HCT116 (cell line): Measurements from ENCODE around the gene SMARCA2. TPM values are rescaled to one million over a fixed set of nuclear protein-coding genes. Genes with fewer than 3 reads are reported as not detected.

Source experiments
- ATAC-seq: fragments of 200-7000 bp; cut with Tn5 transposase; 2 replicates; pipeline ENCODE4 v1.9.1; 2020; ENCODE audit warnings: mild to moderate bottlenecking, moderate library complexity
- BruUV-seq: library from RNA; stranded (reverse); fragments of 400-500 nt; replicated peaks from 2 replicates; lab custom pipeline; 2021; lab: Mats Ljungman, UMichigan
- CTCF ChIA-PET: fragments of 300-600 bp; sonication (Branson Sonifier 250); formaldehyde crosslinking; loops from one replicate; lab custom pipeline; 2021; ENCODE audit warnings: antibody characterized with exemption; lab: Charles Lee
- POLR2A ChIA-PET: fragments of 300-600, 350-600 bp; sonication (Branson Sonifier 250); formaldehyde crosslinking; loops from one replicate; lab custom pipeline; 2021; ENCODE audit warnings: antibody characterized with exemption; lab: Charles Lee
- RAD21 ChIA-PET, 2 experiments: fragments of 300-600 bp; sonication (Branson Sonifier 250); formaldehyde crosslinking; loops; one replicate each; lab custom pipeline; 2023; ENCODE audit warnings: low total read pairs in 2 of 2; ENCODE audit not compliant: uncharacterized antibody in 2 of 2, unreplicated experiment in 2 of 2, low non-redundant PET in 1 of 2; lab: Charles Lee
- DNase-seq: peaks from one replicate; pipeline ENCODE4 v3.0.0-alpha.2; 2010; ENCODE audit warnings: low read depth, low spot score
- H2AFZ ChIP-seq: fragments of 200-600 bp; shearing (Covaris generic), sonication (generic); 2 replicates; pipeline ENCODE4 v1.6.1; 2017; ENCODE audit warnings: low read depth, mixed run types, mixed read lengths, antibody characterized with exemption, low read length; ENCODE audit not compliant: poor library complexity, severe bottlenecking
- H3K27ac ChIP-seq: 2 replicates; pipeline ENCODE4 v1.5.1; 2012; ENCODE audit warnings: low read depth, low read length
- H3K27me3 ChIP-seq: fragments of 200-600 bp; sonication (generic); 2 replicates; pipeline ENCODE4 v1.6.1; 2016; ENCODE audit warnings: mixed run types, low read length, mixed read lengths; ENCODE audit not compliant: insufficient read depth
- H3K36me3 ChIP-seq, 2 experiments: fragments of 200-500 bp in 1 of 2; fragments of 200-600 bp in 1 of 2; sonication (Bioruptor generic) in 1 of 2; sonication (generic) in 1 of 2; 2 replicates each; pipeline versions ENCODE4 v1.5.1 to v1.6.1; 2014 to 2016; ENCODE audit warnings: low read length in 2 of 2, inconsistent platforms in 1 of 2, mixed read lengths in 1 of 2, mixed run types in 1 of 2; ENCODE audit not compliant: insufficient read depth in 2 of 2, control insufficient read depth in 1 of 2
- H3K4me1 ChIP-seq, 2 experiments: fragments of 200-600 bp in 1 of 2; sonication (generic) in 1 of 2; 2 replicates each; pipeline versions ENCODE4 v1.5.1 to v1.6.1; 2012 to 2017; ENCODE audit warnings: low read length in 2 of 2, inconsistent platforms in 1 of 2, mild to moderate bottlenecking in 1 of 2, mixed read lengths in 1 of 2, mixed run types in 1 of 2, moderate library complexity in 1 of 2; ENCODE audit not compliant: insufficient read depth in 2 of 2, control insufficient read depth in 1 of 2
- H3K4me2 ChIP-seq: fragments of 200-600 bp; sonication (generic); 2 replicates; pipeline ENCODE4 v1.6.1; 2017; ENCODE audit warnings: mixed run types, low read length, mixed read lengths
- H3K4me3 ChIP-seq, 2 experiments: fragments of 200-600 bp in 1 of 2; sonication (generic) in 1 of 2; replicated peaks in 1 of 2; 2 replicates each; pipeline ENCODE4 v1.5.1; 2011 to 2016; ENCODE audit warnings: low read length in 2 of 2, control low read depth in 1 of 2, low read depth in 1 of 2, mild to moderate bottlenecking in 1 of 2, mixed read lengths in 1 of 2, mixed run types in 1 of 2
- H3K79me2 ChIP-seq: fragments of 200-600 bp; sonication (generic); 2 replicates; pipeline ENCODE4 v1.6.1; 2017; ENCODE audit warnings: mild to moderate bottlenecking, mixed run types, low read length, moderate library complexity, mixed read lengths; ENCODE audit not compliant: insufficient read depth
- H3K9ac ChIP-seq: fragments of 200-600 bp; sonication (generic); 2 replicates; pipeline ENCODE4 v1.6.1; 2016; ENCODE audit warnings: low read length, mixed read lengths
- H3K9me2 ChIP-seq: fragments of 200-600 bp; sonication (generic), shearing (Covaris generic); 2 replicates; pipeline ENCODE4 v1.6.1; 2017; ENCODE audit warnings: mixed run types, mild to moderate bottlenecking, moderate library complexity; ENCODE audit not compliant: insufficient read depth
- H3K9me3 ChIP-seq, 2 experiments: fragments of 200-500 bp in 1 of 2; fragments of 200-600 bp in 1 of 2; sonication (Bioruptor generic) in 1 of 2; sonication (generic) in 1 of 2; 2 replicates each; pipeline ENCODE4 v1.6.1; 2014 to 2017; ENCODE audit warnings: low read length in 2 of 2, mixed read lengths in 2 of 2, inconsistent platforms in 1 of 2, low read depth in 1 of 2, mild to moderate bottlenecking in 1 of 2, mixed run types in 1 of 2, moderate library complexity in 1 of 2; ENCODE audit not compliant: control insufficient read depth in 1 of 2, insufficient read depth in 1 of 2
- H4K20me1 ChIP-seq: fragments of 200-600 bp; sonication (generic), shearing (Covaris generic); 2 replicates; pipeline ENCODE4 v1.6.1; 2017; ENCODE audit warnings: mixed run types, mild to moderate bottlenecking, moderate library complexity; ENCODE audit not compliant: insufficient read depth
- EGR1 ChIP-seq: IDR thresholded peaks from 2 replicates; pipeline ENCODE4 v1.6.1; 2012; ENCODE audit warnings: low read depth
- ELF1 ChIP-seq: IDR thresholded peaks from 2 replicates; pipeline ENCODE4 v1.6.1; 2012; ENCODE audit warnings: low read depth, borderline replicate concordance
- POLR2A ChIP-seq: IDR thresholded peaks from 2 replicates; pipeline ENCODE4 v1.7.0; 2011; ENCODE audit warnings: borderline replicate concordance; ENCODE audit not compliant: insufficient read depth, insufficient read length; ENCODE audit errors: extremely low read depth
- POLR2AphosphoS5 ChIP-seq: IDR thresholded peaks from 2 replicates; pipeline ENCODE4 v1.6.1; 2011; ENCODE audit warnings: mild to moderate bottlenecking, low read depth, low read length, moderate library complexity
- RAD21 ChIP-seq: IDR thresholded peaks from 2 replicates; pipeline ENCODE4 v1.6.1; 2012; ENCODE audit warnings: low read depth, mild to moderate bottlenecking
- YY1 ChIP-seq: IDR thresholded peaks from 2 replicates; pipeline ENCODE4 v1.6.1; 2011; ENCODE audit warnings: low read length, low read depth, moderate library complexity, mild to moderate bottlenecking; ENCODE audit not compliant: insufficient replicate concordance; ENCODE audit errors: extremely low read depth
- ZNF274 ChIP-seq: fragments of 200-500 bp; sonication (Bioruptor generic); IDR thresholded peaks from 2 replicates; pipeline ENCODE4 v1.6.1; 2014; ENCODE audit warnings: mild to moderate bottlenecking, low read depth, low read length, inconsistent platforms
- intact Hi-C: fragments of 100-400 bp; cut with micrococcal nuclease; formaldehyde crosslinking; loops from 2 replicates; pipeline ENCODE4 v1.10.0; 2022
- total RNA-seq: library from RNA; stranded (reverse); gene quantifications from one replicate; pipeline ENCODE4 v1.2.1, GENCODE V29; 2021; ENCODE audit not compliant: unreplicated experiment
- TF ChIP-seq, protein P1 (sequence below), 3 experiments: fragments of 200-600 bp in 1 of 3; sonication (generic) in 1 of 3; IDR thresholded peaks in 2 of 3; conservative IDR thresholded peaks in 1 of 3; 2 replicates each; pipeline ENCODE4 v1.5.1; 2012 to 2017; ENCODE audit warnings: low read depth in 2 of 3, low read length in 2 of 3, antibody characterized with exemption in 1 of 3, borderline replicate concordance in 1 of 3, control low read depth in 1 of 3, mild to moderate bottlenecking in 1 of 3, mixed read lengths in 1 of 3, mixed run types in 1 of 3, moderate library complexity in 1 of 3; ENCODE audit not compliant: insufficient read depth in 1 of 3
- TF ChIP-seq, protein P2 (sequence below): IDR thresholded peaks from 2 replicates; pipeline ENCODE4 v1.6.1; 2012
- TF ChIP-seq, protein P3 (sequence below): IDR thresholded peaks from 2 replicates; pipeline ENCODE4 v1.6.1; 2012; ENCODE audit warnings: low read depth

The SMARCA2 gene
- total RNA-seq, 1 experiment from 2014 or later = 14.7 TPM

DNA sequence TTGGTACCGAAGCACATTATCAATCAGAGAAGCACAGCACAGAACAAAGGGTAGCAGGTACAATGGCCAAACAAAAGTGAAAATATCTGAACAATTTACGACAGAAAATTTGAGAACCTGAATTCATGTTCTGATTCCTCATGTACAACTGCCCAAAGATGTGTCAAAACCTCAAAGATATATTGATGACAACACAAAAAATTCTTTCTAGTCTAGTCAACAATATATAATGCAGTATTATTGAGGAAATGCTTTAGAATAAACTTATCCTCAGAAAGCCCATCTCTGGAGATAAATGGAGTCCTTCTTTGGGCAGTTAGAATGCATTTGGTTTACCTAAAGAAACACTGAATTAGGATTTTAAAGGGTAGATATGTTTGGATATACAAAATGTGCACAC, 6.8 kb upstream of the SMARCA2 start:
- DNase-seq = no peak
- ATAC-seq = no peak
- ChIA-PET RAD21 (no interaction called here), CTCF (no interaction called here), POLR2A (no interaction called here)
- Histone ChIP-seq H4K20me1 (no peaks in the 10 kb centered on the region), H3K79me2 (no peaks in the 10 kb centered on the region), H3K9me3 (no peaks in the 10 kb centered on the region), H3K27me3 (peaks cover 48% of the 10 kb centered on the region), H3K9ac (no peak overlapping the region), H2AFZ (no peak overlapping the region), H3K27ac (no peak overlapping the region), H3K9me2 (no peaks in the 10 kb centered on the region), H3K4me3 (no peak overlapping the region), H3K4me2 (no peak overlapping the region), H3K4me1 (no peaks in the 10 kb centered on the region), H3K36me3 (no peaks in the 10 kb centered on the region)
- no peak for TF ChIP-seq EGR1
- no peak for TF ChIP-seq POLR2AphosphoS5
- no peak for TF ChIP-seq RAD21
- TF ChIP-seq, protein P1, sequence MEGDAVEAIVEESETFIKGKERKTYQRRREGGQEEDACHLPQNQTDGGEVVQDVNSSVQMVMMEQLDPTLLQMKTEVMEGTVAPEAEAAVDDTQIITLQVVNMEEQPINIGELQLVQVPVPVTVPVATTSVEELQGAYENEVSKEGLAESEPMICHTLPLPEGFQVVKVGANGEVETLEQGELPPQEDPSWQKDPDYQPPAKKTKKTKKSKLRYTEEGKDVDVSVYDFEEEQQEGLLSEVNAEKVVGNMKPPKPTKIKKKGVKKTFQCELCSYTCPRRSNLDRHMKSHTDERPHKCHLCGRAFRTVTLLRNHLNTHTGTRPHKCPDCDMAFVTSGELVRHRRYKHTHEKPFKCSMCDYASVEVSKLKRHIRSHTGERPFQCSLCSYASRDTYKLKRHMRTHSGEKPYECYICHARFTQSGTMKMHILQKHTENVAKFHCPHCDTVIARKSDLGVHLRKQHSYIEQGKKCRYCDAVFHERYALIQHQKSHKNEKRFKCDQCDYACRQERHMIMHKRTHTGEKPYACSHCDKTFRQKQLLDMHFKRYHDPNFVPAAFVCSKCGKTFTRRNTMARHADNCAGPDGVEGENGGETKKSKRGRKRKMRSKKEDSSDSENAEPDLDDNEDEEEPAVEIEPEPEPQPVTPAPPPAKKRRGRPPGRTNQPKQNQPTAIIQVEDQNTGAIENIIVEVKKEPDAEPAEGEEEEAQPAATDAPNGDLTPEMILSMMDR (IDR thresholded peaks at IDR 0.05 in 2 of 3, conservative IDR thresholded peaks at IDR 0.05 in 1 of 3; ENCODE audit: borderline replicate concordance in 1 of 3, insufficient read depth in 1 of 3, low read depth in 2 of 3, low read length in 2 of 3) = no peak
- no peak for TF ChIP-seq POLR2A
- TF ChIP-seq, protein P2, sequence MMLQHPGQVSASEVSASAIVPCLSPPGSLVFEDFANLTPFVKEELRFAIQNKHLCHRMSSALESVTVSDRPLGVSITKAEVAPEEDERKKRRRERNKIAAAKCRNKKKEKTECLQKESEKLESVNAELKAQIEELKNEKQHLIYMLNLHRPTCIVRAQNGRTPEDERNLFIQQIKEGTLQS = no peak
- intact Hi-C loops = no loop called here
- no TSS peak for BruUV-seq

DNA sequence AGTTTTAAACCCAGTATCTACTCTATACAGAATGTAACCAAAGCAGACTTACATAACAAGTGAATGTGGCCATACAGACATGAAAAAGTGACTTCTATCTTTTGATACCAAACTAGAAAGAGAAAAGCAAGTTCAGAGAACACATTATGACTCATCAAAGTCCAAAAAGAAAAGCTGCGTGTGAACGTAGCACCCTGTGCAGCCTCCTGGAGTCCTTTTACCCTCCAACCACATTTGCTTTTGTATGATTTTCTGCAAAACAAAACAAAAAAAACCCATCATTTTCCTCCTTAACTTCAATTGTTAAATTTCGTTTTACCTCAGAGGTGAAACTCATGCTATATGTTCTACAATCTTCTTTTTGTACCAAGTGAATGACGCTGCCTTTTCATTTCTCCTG, 2.8 kb upstream of the SMARCA2 start:
- CTCF ChIA-PET = no interaction called here
- intact Hi-C loops = loop anchor here (10.0 kb wide), 2 partner anchors 232 to 832 kb away; partner anchors contain the start of gene PUM3
- TF ChIP-seq, protein P1 (IDR thresholded peaks at IDR 0.05 in 2 of 3, conservative IDR thresholded peaks at IDR 0.05 in 1 of 3; ENCODE audit: borderline replicate concordance in 1 of 3, insufficient read depth in 1 of 3, low read depth in 2 of 3, low read length in 2 of 3) = no peak
- TF ChIP-seq, protein P3, sequence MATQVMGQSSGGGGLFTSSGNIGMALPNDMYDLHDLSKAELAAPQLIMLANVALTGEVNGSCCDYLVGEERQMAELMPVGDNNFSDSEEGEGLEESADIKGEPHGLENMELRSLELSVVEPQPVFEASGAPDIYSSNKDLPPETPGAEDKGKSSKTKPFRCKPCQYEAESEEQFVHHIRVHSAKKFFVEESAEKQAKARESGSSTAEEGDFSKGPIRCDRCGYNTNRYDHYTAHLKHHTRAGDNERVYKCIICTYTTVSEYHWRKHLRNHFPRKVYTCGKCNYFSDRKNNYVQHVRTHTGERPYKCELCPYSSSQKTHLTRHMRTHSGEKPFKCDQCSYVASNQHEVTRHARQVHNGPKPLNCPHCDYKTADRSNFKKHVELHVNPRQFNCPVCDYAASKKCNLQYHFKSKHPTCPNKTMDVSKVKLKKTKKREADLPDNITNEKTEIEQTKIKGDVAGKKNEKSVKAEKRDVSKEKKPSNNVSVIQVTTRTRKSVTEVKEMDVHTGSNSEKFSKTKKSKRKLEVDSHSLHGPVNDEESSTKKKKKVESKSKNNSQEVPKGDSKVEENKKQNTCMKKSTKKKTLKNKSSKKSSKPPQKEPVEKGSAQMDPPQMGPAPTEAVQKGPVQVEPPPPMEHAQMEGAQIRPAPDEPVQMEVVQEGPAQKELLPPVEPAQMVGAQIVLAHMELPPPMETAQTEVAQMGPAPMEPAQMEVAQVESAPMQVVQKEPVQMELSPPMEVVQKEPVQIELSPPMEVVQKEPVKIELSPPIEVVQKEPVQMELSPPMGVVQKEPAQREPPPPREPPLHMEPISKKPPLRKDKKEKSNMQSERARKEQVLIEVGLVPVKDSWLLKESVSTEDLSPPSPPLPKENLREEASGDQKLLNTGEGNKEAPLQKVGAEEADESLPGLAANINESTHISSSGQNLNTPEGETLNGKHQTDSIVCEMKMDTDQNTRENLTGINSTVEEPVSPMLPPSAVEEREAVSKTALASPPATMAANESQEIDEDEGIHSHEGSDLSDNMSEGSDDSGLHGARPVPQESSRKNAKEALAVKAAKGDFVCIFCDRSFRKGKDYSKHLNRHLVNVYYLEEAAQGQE = no peak
- no peak for TF ChIP-seq YY1
- TF ChIP-seq POLR2AphosphoS5 = no peak
- no peak for TF ChIP-seq ZNF274
- TF ChIP-seq EGR1 = no peak
- TF ChIP-seq, protein P2 = no peak
- no peak for TF ChIP-seq ELF1

More for the DNA sequence above, 2.8 kb upstream of the SMARCA2 start:
- no peaks in the 10 kb centered on the region for H4K20me1 ChIP-seq
- H3K4me1 ChIP-seq = peaks cover 5 to 19% of the 10 kb centered on the region in 2 experiments; a peak in 3 of 4 replicates
- H3K79me2 ChIP-seq = no peaks in the 10 kb centered on the region
- peaks cover 36% of the 10 kb centered on the region for H3K27me3 ChIP-seq
- no peaks in the 10 kb centered on the region for H3K9me3 ChIP-seq
- no peaks in the 10 kb centered on the region for H3K36me3 ChIP-seq
- ATAC-seq (no peak), DNase-seq (no peak)
- H3K9ac ChIP-seq = no peak overlapping the region
- no peaks in the 10 kb centered on the region for H3K9me2 ChIP-seq
- no TSS peak for BruUV-seq
- ChIA-PET POLR2A (no interaction called here), RAD21 (no interaction called here)
- H2AFZ ChIP-seq = no peak overlapping the region
- no peak overlapping the region for H3K4me3 ChIP-seq
- H3K27ac ChIP-seq = no peak overlapping the region
- H3K4me2 ChIP-seq = no peak overlapping the region
